ENCODE data around the gene POU3F4.
A peak's percentile ranks its signal among the peaks of the same experiment; 100 is the strongest.

The POU3F4 gene

DNA sequence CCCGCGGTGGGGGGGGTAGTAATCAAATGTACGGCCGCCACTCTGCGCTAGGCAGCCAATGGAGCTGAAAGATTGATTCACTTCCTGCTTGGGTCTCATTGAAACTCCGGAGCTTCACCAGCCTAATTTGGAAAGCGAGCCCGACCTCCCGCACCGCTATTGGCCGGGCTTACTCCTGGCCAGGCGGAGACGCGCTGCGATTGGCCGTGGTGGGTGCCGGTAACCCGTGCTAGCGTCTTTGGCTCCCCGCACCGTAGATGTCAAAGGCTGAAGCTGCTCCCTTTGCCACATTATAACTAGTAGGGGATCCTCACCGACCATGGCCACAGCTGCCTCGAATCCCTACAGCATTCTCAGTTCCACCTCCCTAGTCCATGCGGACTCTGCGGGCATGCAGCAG, at the start of gene POU3F4:
Gene POU3F4 (plus strand): TSS at position 285 of the 400 bp plus-strand sequence. CDS start 35 bp downstream, at position 320.
- FAIRE-seq (no peak), DNase-seq (ENCODE audit: low spot score) (no peak)

DNA sequence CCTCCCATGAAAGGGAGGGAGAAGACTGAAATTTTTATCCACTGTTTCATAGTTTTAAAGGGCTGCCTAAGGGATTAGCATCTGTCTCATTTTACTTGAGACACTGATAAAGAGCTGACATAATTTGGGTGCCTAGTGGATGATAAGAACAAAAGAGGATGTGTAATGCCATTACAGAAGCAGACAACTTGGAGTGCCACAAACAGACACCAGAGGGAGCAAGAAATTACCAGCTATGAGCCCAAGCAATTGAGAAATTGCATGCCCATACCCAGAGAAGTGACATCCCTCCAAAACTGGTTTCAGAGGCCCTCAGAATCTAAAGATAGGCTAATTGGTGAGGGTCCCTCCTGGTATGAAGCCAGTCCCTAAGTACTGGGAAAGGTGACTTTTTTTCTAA, 38.5 kb upstream of the POU3F4 start:
- FAIRE-seq, result no peak
- peak; percentile 8 for DNase-seq (ENCODE audit: low spot score)

DNA sequence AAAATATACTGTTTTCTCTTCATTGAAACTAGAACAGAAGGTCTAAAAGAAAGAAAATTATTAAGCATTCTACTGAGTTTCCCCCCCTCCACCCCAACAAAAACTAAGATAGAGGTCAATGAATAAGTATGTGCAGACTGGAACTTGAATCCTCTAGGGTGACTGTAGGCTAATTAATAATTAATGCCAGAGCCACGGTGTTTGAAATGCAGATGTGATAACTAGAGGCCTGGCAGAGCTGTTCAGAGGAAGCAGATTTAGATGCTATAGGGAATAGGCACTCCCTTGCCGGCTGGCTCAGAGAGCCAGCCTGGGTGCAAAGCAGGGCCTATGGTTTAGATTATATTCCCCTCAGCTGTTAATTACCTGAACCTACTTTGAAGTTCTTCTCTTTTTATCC, 12.2 kb upstream of the POU3F4 start:
- DNase-seq (ENCODE audit: low spot score), result no peak
- no peak for FAIRE-seq

DNA sequence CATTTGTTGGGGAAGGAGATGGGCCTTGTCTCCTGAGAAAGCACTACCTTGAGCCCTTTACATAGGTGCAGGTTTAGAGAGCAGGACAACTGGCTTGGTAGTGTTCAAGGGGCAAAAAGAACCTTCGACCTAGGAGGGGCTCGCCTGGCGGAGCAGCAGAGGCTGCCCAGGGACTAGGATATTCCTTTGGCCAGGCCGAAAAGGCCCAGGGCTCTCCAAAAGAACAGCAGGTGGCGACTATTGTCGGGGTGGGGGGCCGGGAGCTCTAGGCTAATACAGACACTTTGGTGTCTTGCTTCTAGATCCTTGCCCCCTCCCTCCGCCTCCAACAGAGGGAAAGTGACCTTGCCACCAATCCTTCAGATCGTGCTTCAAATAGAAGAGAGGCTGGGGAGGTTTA, 7.1 kb upstream of the POU3F4 start:
- DNase-seq (ENCODE audit: low spot score) (no peak), FAIRE-seq (no peak)

DNA sequence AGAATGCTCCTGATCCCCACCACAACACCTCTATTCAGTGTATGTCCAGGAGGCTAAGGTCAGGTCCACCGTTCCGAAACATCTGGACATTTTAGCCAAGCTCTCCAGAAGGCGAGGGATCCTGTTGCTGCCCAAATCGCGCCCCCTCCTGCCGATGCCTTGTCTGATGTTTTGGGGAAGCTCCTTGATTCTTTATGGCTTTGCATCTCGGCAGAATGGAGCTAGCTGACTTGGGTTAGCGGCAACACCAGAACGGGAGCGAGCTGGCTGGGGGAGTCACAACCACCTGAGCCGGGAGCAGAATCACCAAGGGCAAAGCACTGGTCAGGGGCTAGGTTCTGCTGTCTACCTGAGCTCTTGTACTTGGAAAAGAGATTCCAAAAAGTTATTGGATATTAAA, 6.6 kb upstream of the POU3F4 start:
- no peak for FAIRE-seq
- DNase-seq (ENCODE audit: low spot score), result no peak

DNA sequence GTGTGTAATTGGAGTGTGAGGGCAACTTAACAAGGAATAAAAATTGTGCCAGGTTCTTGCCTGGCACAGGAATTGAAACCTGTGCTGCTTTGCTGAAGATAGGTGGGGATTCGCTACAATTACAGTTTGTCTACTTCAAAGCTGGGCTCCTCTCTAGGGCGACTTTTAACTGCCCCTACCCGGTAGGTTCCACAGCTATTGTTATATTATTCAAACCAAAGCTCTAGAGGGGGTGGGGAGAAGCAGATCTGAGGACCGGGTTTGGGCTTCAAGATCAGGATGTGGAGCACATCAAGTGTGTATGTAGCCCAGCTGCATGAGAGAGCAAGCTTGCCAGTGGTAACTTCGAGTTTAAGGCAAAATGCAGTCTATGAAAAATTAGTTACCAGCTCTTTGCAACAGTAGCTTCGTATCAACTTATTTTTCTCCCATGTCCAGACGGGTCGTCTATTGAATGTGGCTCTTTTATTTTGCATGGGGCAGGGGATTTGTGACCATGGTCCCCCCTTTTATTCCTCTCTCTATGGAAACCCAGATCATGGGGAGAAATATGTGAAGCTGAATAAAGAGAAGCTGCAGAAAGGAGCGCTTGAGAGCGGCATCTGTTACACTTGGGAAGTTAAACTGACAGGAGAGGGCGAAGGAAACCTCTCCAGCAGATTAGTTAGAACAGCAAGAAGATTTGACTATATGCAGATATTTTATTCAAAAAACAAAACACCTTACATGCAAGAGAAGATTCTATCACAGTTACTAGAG, 3.2 kb upstream of the POU3F4 start:
- no peak for FAIRE-seq
- no peak for DNase-seq (ENCODE audit: low spot score)

DNA sequence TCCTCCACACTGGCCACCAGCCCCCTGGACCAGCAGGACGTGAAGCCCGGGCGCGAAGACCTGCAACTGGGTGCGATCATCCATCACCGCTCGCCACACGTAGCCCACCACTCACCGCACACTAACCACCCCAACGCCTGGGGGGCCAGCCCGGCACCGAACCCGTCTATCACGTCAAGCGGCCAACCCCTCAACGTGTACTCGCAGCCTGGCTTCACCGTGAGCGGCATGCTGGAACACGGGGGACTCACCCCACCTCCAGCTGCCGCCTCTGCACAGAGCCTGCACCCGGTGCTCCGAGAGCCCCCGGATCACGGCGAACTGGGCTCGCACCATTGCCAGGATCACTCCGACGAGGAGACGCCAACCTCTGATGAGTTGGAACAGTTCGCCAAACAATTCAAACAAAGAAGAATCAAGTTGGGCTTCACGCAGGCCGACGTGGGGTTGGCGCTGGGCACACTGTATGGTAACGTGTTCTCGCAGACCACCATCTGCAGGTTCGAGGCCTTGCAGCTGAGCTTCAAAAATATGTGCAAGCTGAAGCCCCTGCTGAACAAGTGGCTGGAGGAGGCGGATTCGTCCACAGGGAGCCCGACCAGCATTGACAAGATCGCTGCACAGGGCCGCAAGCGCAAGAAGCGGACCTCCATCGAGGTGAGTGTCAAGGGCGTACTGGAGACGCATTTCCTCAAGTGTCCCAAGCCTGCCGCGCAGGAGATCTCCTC, 600 bp downstream of the POU3F4 start:
- DNase-seq (ENCODE audit: low spot score) (no peak), FAIRE-seq (no peak)

DNA sequence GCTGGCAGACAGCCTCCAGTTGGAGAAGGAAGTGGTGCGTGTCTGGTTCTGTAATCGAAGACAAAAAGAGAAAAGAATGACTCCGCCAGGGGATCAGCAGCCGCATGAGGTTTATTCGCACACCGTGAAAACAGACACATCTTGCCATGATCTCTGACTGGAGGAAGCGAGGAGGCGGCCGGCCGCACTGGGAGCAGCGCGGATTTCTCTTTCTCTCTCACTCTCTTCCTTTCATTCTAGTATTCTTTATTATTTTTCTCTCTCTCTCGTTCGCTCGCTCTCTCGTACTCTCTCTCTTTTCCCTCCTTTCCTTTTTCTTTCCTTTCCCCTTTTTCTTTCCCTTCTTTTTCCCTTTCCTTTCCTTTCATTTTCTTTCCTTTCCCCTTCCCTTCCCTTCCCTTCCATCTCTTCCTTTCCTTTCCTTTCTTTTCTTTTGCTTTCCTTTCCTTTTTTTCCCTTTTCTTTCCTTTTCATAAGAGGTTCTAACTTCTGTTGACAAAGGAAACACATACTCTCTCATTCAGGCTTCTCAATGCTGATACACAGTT, 1.2 kb downstream of the POU3F4 start:
- FAIRE-seq (no peak), DNase-seq (ENCODE audit: low spot score) (no peak)

DNA sequence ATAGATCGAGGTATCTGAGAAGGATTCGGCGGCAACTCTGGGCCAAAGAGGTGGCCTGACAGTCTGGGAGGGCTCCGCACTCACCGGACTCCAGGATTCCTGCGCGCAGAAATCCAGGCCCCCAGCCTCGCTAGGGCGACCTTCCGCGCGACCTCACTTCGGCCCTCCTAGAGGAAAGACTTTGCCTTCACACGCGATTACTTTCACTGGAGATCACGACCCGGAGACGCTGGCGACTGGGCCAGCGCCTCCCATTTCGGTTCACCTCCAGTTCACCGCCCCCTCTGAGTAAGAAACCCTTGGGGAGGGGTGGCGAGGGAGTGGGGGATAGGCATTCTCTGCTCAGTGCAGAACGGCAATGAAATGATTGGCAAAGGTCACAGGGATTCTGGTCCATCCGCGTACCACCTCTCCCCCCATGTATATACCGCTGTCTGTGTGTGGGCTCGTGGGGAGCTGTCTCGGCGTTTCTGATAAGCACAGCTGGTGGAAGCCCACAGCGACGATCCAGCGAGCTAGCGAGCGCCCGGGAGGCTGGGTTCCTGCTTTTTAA, 2.5 kb downstream of the POU3F4 start:
- no peak for FAIRE-seq
- no peak for DNase-seq (ENCODE audit: low spot score)

DNA sequence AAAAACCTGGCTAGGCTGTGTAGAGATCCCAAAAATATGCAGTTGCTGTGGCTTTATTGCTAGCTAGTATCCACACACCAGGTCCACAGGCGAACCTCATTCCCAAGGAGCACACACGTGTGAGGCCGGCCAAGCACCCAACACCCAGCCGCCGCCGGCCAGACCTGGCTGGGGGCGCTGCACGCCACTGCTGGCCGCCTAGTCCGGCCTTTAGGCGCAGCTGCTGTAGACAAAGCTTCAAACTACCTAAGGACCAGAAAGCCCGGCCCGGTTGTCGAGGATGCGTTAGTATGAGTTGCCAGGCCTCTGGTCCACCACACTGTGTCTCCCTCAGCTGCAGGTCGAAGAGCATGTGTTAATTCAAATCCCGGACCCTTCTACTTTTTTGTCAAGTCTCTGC, 3.1 kb downstream of the POU3F4 start:
- DNase-seq (ENCODE audit: low spot score) (no peak), FAIRE-seq (no peak)

DNA sequence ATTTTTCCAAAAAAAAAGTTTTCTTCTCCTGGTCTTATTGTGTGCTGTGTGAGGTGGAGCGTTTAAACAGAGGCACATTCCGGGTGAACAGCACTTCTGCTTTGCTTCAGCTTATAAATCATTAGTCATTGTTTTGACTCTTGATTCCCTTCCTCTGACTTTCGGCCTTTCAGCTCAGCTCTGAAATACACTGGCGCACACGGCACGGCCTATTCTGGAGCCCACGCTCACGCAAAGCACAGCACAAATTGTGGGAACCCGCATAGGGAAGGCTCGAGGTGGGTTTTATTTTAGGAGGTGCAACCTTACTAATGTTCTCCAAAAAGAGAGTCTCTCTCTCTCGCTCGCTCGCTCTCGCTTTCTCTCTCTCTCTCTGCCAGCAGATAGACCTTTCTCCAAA, 4.0 kb downstream of the POU3F4 start:
- DNase-seq (ENCODE audit: low spot score) (no peak), FAIRE-seq (no peak)

DNA sequence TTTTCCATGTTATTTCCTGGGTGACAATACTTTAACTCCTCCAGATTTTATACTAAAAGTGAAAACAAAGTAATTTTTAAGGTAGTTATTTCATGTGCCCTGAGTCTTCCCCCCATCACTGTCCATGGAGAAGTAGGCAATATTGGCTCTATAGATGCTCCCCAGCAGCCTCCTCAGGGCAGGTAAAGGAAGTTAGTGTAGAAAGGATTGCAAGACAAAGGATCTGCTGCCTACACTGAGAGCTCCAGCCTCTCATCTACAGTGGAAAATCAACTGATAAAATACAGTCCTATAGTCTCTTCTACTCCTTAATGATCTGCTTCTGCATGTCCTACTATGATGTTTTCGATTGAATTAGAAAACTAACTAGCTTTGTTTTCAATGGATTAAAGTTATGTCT, 8.5 kb downstream of the POU3F4 start:
- DNase-seq (ENCODE audit: low spot score) (no peak), FAIRE-seq (no peak)

DNA sequence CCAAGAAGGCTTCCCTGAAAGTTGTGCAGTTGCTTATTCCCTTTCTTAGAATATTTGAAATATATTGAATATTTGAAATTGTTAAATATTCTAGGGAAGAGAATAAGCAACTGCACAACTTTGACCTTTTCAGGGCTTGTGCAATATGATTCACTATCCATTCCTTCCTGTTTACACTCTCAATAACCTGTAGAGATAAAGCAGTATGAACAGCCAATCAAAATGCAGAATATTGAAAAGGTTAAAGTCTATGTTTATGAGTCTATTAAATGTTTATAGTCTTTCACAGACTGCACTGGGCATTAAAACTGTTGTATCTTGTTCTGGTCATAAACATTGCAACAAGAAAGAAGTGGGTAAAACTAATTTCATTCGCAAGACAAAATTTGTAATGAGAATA, 13.8 kb downstream of the POU3F4 start:
- no peak for DNase-seq (ENCODE audit: low spot score)
- no peak for FAIRE-seq

DNA sequence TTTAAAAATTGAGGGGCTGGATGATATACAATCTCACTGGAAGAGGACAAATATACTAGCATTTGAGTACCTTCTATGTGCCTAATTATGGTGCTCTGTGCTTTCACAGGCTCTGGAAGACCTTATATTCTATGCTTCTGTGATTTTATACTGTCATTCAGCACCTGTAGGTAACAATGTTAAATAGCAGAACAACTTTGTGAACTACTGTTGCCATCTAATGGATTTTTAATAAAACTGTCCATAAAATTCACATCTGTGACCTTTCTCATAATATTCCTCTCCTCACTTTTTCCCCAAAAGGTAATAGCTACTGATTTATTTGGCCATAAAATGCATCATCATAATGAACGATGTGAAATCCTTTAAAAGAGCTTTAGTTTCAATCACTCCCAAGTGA, 21.9 kb downstream of the POU3F4 start:
- DNase-seq (ENCODE audit: low spot score), result no peak
- no peak for FAIRE-seq

DNA sequence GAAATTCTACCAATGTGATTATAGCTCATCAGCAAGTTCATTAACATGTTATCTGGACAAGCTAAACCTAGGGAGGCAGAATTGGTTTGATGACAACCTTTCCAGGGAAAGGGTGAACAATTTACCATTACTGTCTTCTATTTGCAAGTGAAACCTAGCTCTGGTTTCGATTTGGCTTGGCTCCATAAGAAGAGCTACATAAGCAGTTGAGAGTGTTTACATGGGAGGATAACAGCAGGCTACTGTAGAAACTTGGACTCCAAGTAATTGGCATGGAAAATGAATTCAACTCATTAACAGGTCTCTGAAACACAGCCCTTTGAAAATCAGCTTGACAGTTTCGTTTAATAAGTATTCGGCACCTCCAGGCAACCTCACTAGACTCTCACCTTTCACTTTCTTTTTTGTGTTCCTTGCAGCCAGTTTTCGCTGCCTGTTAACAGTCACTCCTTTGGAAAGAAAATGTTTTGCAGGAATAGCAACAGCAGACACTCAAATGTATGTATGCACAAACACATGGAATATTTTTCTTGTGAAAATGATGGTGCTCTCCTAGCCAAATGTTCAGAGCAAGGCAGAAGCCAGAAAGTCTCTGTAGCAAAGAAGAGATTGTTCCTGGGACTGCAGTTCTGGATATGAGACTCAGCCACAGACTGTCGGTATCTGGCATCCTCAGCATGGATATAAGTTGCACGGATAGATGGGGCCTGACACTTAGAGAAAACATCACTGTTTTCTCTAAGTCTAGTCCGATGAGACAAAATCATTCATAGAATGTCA, 27.5 kb downstream of the POU3F4 start:
- DNase-seq (ENCODE audit: low spot score), result no peak
- FAIRE-seq, result no peak

Data from RCC 7860 (cell line).